GM12891 (cell line): ENCODE measurements around the gene KMT5C.

ENCODE experiments used
- POLR2A ChIP-seq: IDR thresholded peaks from 2 replicates; pipeline ENCODE4 v1.6.1; 2011; ENCODE audit warnings: low read depth, low read length, control low read depth
- TAF1 ChIP-seq: IDR thresholded peaks from 2 replicates; pipeline ENCODE4 v1.6.1; 2011; ENCODE audit warnings: low read depth, low read length, control low read depth

- TF ChIP-seq POLR2A (no peak), TAF1 (no peak)
Measured at GRCh38 chr19:55308281-55308680, 31.4 kb upstream of the KMT5C start.
